Ascending aorta (tissue), 1 donor: ENCODE data around the gene C1S. TPM values are rescaled to one million over a fixed set of nuclear protein-coding genes. Genes with fewer than 3 reads are reported as not detected.

ENCODE experiments used
- total RNA-seq: library from RNA; depleted of rRNA; stranded (reverse); fragments of >200 nt; gene quantifications from one replicate; pipeline ENCODE4 v1.1.0, GENCODE V29; 2016

C1S gene
- total RNA-seq, 1 donor from 2014 or later, result 273 TPM

Other genes starting within 250 kb of the C1S start
- gene GPR162, start 238.9 kb upstream of the C1S start, total RNA-seq, result 9.4 TPM
- gene P3H3, start 232.3 kb upstream of the C1S start, total RNA-seq, result 62.2 TPM
- gene GNB3, start 219.8 kb upstream of the C1S start, total RNA-seq, result 10.4 TPM
- gene CDCA3, start 209.4 kb upstream of the C1S start, total RNA-seq, result not detected
- 46.2 TPM for gene USP5, start 208.6 kb upstream of the C1S start, total RNA-seq
- gene TPI1, start 193.2 kb upstream of the C1S start, total RNA-seq, result 482 TPM
- 14.5 TPM for gene SPSB2, start 187.4 kb upstream of the C1S start, total RNA-seq
- 6.6 TPM for gene LRRC23, start 155.9 kb upstream of the C1S start, total RNA-seq
- 30.3 TPM for gene ENO2, start 146.1 kb upstream of the C1S start, total RNA-seq
- gene ATN1, start 132.8 kb upstream of the C1S start, total RNA-seq, result 207 TPM
- gene RNU7-1, start 116.9 kb upstream of the C1S start, total RNA-seq, result not detected
- 558 TPM for gene C12orf57, start 116.7 kb upstream of the C1S start, total RNA-seq
- 1.7 TPM for gene PTPN6, start 109.4 kb upstream of the C1S start, total RNA-seq
- 85.5 TPM for gene PHB2, start 90.1 kb upstream of the C1S start, total RNA-seq
- gene EMG1, start 89.8 kb upstream of the C1S start, total RNA-seq, result 37.4 TPM
- 23.0 TPM for gene LPCAT3, start 42.2 kb upstream of the C1S start, total RNA-seq
- 1,046 TPM for gene C1R, start 31.7 kb downstream of the C1S start, total RNA-seq
- gene C1RL, start 48.5 kb downstream of the C1S start, total RNA-seq, result 196 TPM
- 0.96 TPM for gene RBP5, start 68.2 kb downstream of the C1S start, total RNA-seq
- gene CLSTN3, start 69.7 kb downstream of the C1S start, total RNA-seq, result 132 TPM
- 61.7 TPM for gene PEX5, start 129.0 kb downstream of the C1S start, total RNA-seq
- not detected for gene ACSM4, start 243.4 kb downstream of the C1S start, total RNA-seq